Loucy (cell line): ENCODE measurements around the gene GINS1.

Experiments used
- H2AFZ ChIP-seq: fragments of 200-600 bp; sonication (generic); 2 replicates; pipeline ENCODE4 v1.6.0; 2016; ENCODE audit warnings: antibody characterized with exemption, mild to moderate bottlenecking, low read length, moderate library complexity
- H3F3A ChIP-seq: fragments of 200-600 bp; 2 replicates; pipeline ENCODE4 v1.6.0; 2016; ENCODE audit warnings: antibody characterized with exemption, low read depth, mild to moderate bottlenecking
- H3K27me3 ChIP-seq: fragments of 200-600 bp; sonication (generic); 2 replicates; pipeline ENCODE4 v1.6.1; 2014; ENCODE audit warnings: low read length, mild to moderate bottlenecking; ENCODE audit not compliant: insufficient read depth, poor library complexity, severe bottlenecking
- H3K36me3 ChIP-seq: fragments of 200-600 bp; sonication (generic); 2 replicates; pipeline ENCODE4 v1.6.1; 2016; ENCODE audit warnings: low read length; ENCODE audit not compliant: insufficient read depth
- H3K4me1 ChIP-seq: fragments of 200-600 bp; sonication (generic); 2 replicates; pipeline ENCODE4 v1.5.1; 2014; ENCODE audit warnings: low read length, mild to moderate bottlenecking; ENCODE audit not compliant: insufficient read depth, poor library complexity, severe bottlenecking
- H3K4me2 ChIP-seq: fragments of 200-600 bp; sonication (generic); 2 replicates; pipeline ENCODE4 v1.6.0; 2014; ENCODE audit warnings: antibody characterized with exemption, low read length, low read depth, mild to moderate bottlenecking; ENCODE audit not compliant: poor library complexity, severe bottlenecking
- H3K4me3 ChIP-seq: fragments of 200-600 bp; sonication (generic); 2 replicates; pipeline ENCODE4 v1.5.1; 2014; ENCODE audit warnings: low read length, mild to moderate bottlenecking, mixed read lengths; ENCODE audit not compliant: poor library complexity, severe bottlenecking
- H3K79me2 ChIP-seq: fragments of 200-600 bp; sonication (generic); 2 replicates; pipeline ENCODE4 v1.6.1; 2014; ENCODE audit warnings: low read length; ENCODE audit not compliant: insufficient read depth
- H3K9ac ChIP-seq: fragments of 200-600 bp; sonication (generic); 2 replicates; pipeline ENCODE4 v1.6.0; 2014; ENCODE audit warnings: mild to moderate bottlenecking, low read depth, low read length, moderate library complexity; ENCODE audit not compliant: poor library complexity, severe bottlenecking
- H3K9me2 ChIP-seq: fragments of 200-600 bp; sonication (generic); replicated peaks from 2 replicates; pipeline ENCODE4 v1.6.1; 2016; ENCODE audit warnings: low read depth, low read length, mixed read lengths
- H3K9me3 ChIP-seq: fragments of 200-600 bp; sonication (generic); 2 replicates; pipeline ENCODE4 v1.6.1; 2014; ENCODE audit warnings: mild to moderate bottlenecking, antibody characterized with exemption, low read length, low read depth; ENCODE audit not compliant: insufficient read depth
- H4K20me1 ChIP-seq: fragments of 200-600 bp; sonication (generic); 2 replicates; pipeline ENCODE4 v1.6.0; 2014; ENCODE audit warnings: antibody characterized with exemption, low read length, mild to moderate bottlenecking; ENCODE audit not compliant: insufficient read depth, poor library complexity, severe bottlenecking
- EZH2phosphoT487 ChIP-seq: fragments of 200-600 bp; IDR thresholded peaks from 2 replicates; pipeline ENCODE4 v1.6.1; 2018; ENCODE audit warnings: antibody characterized with exemption, mild to moderate bottlenecking, moderate library complexity, borderline replicate concordance
- TF ChIP-seq, protein P1 (sequence below): fragments of 200-600 bp; sonication (generic); conservative IDR thresholded peaks from 2 replicates; pipeline ENCODE4 v1.5.1; 2014; ENCODE audit warnings: mild to moderate bottlenecking, antibody characterized with exemption, low read length

The GINS1 gene

GRCh38 chr20:25389858-25390537 lies 17.5 kb upstream of the GINS1 start:
- Histone ChIP-seq H4K20me1 (peaks cover 9% of the 10 kb centered on the region), H2AFZ (peak overlapping the region; percentile 78), H3K4me1 (peaks cover 16% of the 10 kb centered on the region), H3K4me3 (peak overlapping the region; percentile 90), H3K9me2 (no peaks in the 10 kb centered on the region), H3K9ac (peak overlapping the region; percentile 83), H3K36me3 (no peaks in the 10 kb centered on the region), H3F3A (no peaks in the 10 kb centered on the region), H3K79me2 (peaks cover 47% of the 10 kb centered on the region), H3K9me3 (no peaks in the 10 kb centered on the region), H3K4me2 (peak overlapping the region; percentile 85), H3K27me3 (no peaks in the 10 kb centered on the region)
- TF ChIP-seq, protein P1, sequence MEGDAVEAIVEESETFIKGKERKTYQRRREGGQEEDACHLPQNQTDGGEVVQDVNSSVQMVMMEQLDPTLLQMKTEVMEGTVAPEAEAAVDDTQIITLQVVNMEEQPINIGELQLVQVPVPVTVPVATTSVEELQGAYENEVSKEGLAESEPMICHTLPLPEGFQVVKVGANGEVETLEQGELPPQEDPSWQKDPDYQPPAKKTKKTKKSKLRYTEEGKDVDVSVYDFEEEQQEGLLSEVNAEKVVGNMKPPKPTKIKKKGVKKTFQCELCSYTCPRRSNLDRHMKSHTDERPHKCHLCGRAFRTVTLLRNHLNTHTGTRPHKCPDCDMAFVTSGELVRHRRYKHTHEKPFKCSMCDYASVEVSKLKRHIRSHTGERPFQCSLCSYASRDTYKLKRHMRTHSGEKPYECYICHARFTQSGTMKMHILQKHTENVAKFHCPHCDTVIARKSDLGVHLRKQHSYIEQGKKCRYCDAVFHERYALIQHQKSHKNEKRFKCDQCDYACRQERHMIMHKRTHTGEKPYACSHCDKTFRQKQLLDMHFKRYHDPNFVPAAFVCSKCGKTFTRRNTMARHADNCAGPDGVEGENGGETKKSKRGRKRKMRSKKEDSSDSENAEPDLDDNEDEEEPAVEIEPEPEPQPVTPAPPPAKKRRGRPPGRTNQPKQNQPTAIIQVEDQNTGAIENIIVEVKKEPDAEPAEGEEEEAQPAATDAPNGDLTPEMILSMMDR = no peak
- no peak for TF ChIP-seq EZH2phosphoT487

GRCh38 chr20:25390538-25391528 lies 16.6 kb upstream of the GINS1 start, which contains the start of gene ABHD12:
TSS of gene ABHD12 (minus strand) at chr20:25390835. CDS start at chr20:25390703, 132 bp downstream.
- H3F3A ChIP-seq = no peaks in the 10 kb centered on the region
- H3K4me1 ChIP-seq = peaks cover 16% of the 10 kb centered on the region
- H3K36me3 ChIP-seq = no peaks in the 10 kb centered on the region
- TF ChIP-seq, protein P1 = no peak
- no peak for TF ChIP-seq EZH2phosphoT487
- H3K4me3 ChIP-seq = peak within 1 kb of the TSS; percentile 90
- no peaks in the 10 kb centered on the region for H3K9me2 ChIP-seq
- H3K79me2 ChIP-seq = peaks cover 43% of the 10 kb centered on the region
- peak within 1 kb of the TSS; percentile 87 for H2AFZ ChIP-seq
- peak within 1 kb of the TSS; percentile 83 for H3K9ac ChIP-seq
- H4K20me1 ChIP-seq = peaks cover 5% of the 10 kb centered on the region
- peak within 1 kb of the TSS; percentile 85 for H3K4me2 ChIP-seq
- H3K9me3 ChIP-seq = no peaks in the 10 kb centered on the region
- H3K27me3 ChIP-seq = no peaks in the 10 kb centered on the region

DNA sequence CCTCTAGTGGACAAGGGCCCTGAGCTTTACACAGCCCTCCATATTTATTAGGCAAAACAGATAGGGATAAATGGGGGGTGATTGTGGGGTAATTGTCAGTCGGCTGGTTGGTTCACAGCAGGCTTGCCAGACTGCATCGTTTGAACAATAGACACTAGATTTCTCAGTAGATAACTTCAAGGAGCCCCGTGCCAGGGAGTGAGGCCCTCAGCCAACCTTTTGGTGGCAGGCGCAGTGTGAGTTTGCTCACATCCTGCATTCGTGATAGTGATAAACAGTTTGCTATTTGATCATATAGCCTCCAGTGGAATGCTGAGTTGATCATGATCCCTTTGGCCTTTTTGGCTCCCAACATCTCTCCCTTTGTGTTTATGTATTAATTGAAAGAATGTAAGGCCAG lies 13.2 kb upstream of the GINS1 start:
- peaks cover 10% of the 10 kb centered on the region for H3K79me2 ChIP-seq
- no peak overlapping the region for H3K4me3 ChIP-seq
- no peaks in the 10 kb centered on the region for H3K36me3 ChIP-seq
- H2AFZ ChIP-seq = no peak overlapping the region
- H3K9me2 ChIP-seq = no peaks in the 10 kb centered on the region
- H3F3A ChIP-seq = no peaks in the 10 kb centered on the region
- peaks cover 3% of the 10 kb centered on the region for H4K20me1 ChIP-seq
- peaks cover 9% of the 10 kb centered on the region for H3K4me1 ChIP-seq
- H3K9me3 ChIP-seq = no peaks in the 10 kb centered on the region
- H3K9ac ChIP-seq = no peak overlapping the region
- TF ChIP-seq EZH2phosphoT487 = no peak
- TF ChIP-seq, protein P1 = no peak
- no peak overlapping the region for H3K4me2 ChIP-seq
- no peaks in the 10 kb centered on the region for H3K27me3 ChIP-seq
